DMS79 treated with DMSO at 0.1 percent for 48 hours (cell line): ENCODE measurements around the gene TSPAN5.
"Not testable (repeated sequence)": the region's sequence is repeated elsewhere in the genome, so short reads cannot be mapped to it uniquely, and the experiment has no call there.

Experiments used
- DNase-seq: peaks from one replicate; lab custom pipeline; 2025; lab: John Stamatoyannopoulos, UW

Gene TSPAN5

GRCh38 chr4:98461121-98461865 lies 197.1 kb downstream of the TSPAN5 start:
- not testable (repeated sequence) for DNase-seq

- not testable (repeated sequence) for DNase-seq
Measured at GRCh38 chr4:98457422-98457821, 201.0 kb downstream of the TSPAN5 start.

GRCh38 chr4:98452091-98452490 lies 206.3 kb downstream of the TSPAN5 start:
- no peak for DNase-seq

- no peak for DNase-seq
Measured at GRCh38 chr4:98448908-98449307, 209.5 kb downstream of the TSPAN5 start.

GRCh38 chr4:98447648-98448047 lies 210.8 kb downstream of the TSPAN5 start:
- DNase-seq = peak; percentile 70

- peak; percentile 3 for DNase-seq
Measured at GRCh38 chr4:98446499-98447375, 211.7 kb downstream of the TSPAN5 start.

DNA sequence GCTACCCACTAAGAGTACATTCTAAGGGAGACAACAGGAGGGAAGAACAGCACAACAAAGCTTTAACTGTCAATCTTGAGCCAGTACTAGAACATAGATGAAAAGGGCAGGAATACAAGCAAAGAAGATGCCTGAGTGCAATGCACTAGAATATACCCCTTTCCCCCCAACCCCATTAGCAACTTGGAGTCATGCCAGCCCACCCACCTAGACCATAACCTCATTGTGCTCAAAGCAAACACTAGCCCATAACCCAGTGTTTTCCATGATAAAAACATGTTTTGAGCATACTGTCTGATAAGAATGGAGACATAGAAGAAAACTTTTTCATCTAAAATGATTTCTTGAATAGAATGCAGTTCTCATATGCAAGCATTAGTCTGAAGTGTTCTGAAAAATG lies 214.0 kb downstream of the TSPAN5 start:
- DNase-seq = no peak

DNA sequence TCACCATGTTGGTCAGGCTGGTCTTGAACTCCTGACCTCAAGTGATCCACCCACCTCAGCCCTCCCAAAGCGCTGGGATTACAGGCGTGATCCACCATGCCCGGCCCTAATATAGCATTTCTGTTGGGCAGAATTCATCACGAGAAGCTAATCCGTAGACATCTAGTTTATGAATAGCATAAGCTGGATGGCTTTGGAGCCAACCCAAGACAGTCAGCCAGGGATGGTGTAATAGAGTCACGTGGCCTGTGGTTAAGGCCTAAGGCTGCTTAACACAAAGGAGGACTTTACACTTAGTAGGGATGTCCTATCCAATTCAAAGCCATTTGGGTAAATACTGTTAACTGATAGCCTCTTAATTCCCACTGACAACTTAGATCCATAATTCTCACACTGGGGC lies 223.6 kb downstream of the TSPAN5 start:
- DNase-seq = no peak

DNA sequence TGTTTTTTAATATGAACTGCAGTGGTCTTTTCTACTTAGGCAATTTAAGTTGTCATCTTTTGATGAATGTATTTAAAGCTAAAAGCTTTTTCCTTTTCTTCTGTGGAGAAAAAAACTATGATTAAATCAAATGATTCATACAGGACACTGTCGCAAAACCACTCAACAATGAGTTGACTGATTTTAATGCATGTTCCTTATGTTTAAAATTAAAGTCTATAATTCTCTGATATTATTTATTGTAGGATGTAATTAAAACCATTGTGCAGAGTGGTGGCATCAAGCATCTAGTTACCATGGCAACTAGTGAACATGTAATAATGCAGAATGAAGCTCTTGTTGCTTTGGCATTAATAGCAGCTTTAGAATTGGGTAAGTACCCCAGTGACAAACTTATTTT lies 224.7 kb downstream of the TSPAN5 start:
- no peak for DNase-seq

- no peak for DNase-seq
Measured at GRCh38 chr4:98430708-98431403, 227.6 kb downstream of the TSPAN5 start.

DNA sequence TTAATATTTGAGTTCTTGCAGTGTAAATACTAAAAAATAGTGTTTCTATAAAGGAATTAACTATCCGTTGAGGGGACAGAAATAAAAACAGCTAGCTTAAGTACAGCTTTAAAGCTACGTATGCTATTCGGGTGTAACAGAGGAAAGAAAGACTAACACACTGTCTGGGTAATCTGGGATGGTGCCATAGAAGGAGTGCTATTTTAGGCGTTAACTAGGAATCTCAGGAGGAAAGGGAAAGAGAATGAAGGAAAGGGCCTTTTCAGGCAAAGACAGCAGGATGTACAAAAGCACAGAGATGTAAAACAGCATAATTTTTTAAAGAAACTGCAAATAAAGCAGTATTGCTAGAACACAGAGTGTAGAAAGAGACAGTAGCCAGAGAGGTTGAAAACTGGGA lies 235.4 kb downstream of the TSPAN5 start:
- DNase-seq = no peak

DNA sequence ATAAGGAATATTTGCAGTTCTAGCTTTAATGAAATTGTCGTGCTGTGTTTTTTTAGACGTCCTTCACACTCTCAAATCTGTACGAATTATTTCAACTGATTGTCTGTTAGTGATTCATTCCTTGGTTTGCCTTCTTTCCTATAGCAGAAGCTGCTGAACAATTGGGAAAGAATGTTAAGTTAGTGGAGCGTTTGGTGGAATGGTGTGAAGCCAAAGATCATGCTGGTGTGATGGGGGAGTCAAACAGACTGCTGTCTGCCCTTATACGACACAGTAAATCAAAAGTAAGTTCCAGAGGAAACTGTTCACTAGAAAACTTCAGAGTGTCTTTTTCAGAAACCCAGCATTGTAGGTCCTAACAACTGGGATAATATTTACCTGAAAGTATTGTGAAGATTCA lies 237.3 kb downstream of the TSPAN5 start:
- DNase-seq = no peak
